Endothelial cell of umbilical vein (primary cell): ENCODE measurements around the gene KRT1. TPM values are rescaled to one million over a fixed set of nuclear protein-coding genes. Genes with fewer than 3 reads are reported as not detected.

Experiments
- BruUV-seq: library from RNA; stranded (reverse); fragments of 400-500 nt; replicated peaks from 2 replicates; lab custom pipeline; 2021; lab: Mats Ljungman, UMichigan
- CTCF ChIA-PET: fragments of 300-600, 350-600 bp; sonication (Branson Sonifier 250); formaldehyde crosslinking; loops from one replicate; lab custom pipeline; 2021; ENCODE audit warnings: antibody characterized with exemption, inconsistent platforms; lab: Charles Lee
- POLR2A ChIA-PET: fragments of 300-600, 350-600 bp; sonication (Branson Sonifier 250); formaldehyde crosslinking; loops from one replicate; lab custom pipeline; 2021; ENCODE audit warnings: antibody characterized with exemption, inconsistent platforms; lab: Charles Lee
- DNase-seq: peaks from one replicate; pipeline ENCODE4 v3.0.0-alpha.2; 2011; ENCODE audit warnings: low read depth, low spot score
- FAIRE-seq: peaks from 2 replicates; lab custom pipeline; 2011; peaks lifted over from hg19 to GRCh38; lab: Jason Lieb, UNC
- H2AFZ ChIP-seq: 2 replicates; pipeline ENCODE4 v1.6.0; 2012; ENCODE audit warnings: low read depth, low read length, control low read depth, inconsistent platforms
- H3K27ac ChIP-seq: 2 replicates; pipeline ENCODE4 v1.5.1; 2011; ENCODE audit warnings: low read depth, mild to moderate bottlenecking, control low read depth, low read length, moderate library complexity; ENCODE audit not compliant: insufficient read depth
- H3K27me3 ChIP-seq, 2 experiments: 2 replicates each; pipeline versions ENCODE4 v1.6.0 to v1.6.1; 2011; ENCODE audit warnings: low read length in 2 of 2, mixed read lengths in 1 of 2; ENCODE audit not compliant: control insufficient read depth in 2 of 2, insufficient read depth in 2 of 2
- H3K36me3 ChIP-seq, 2 experiments: 2 replicates in 1 of 2; 3 replicates in 1 of 2; pipeline ENCODE4 v1.5.1; 2011; ENCODE audit warnings: low read length in 2 of 2, mild to moderate bottlenecking in 1 of 2, moderate library complexity in 1 of 2; ENCODE audit not compliant: control insufficient read depth in 2 of 2, insufficient read depth in 2 of 2; ENCODE audit errors: extremely low read depth in 1 of 2
- H3K4me1 ChIP-seq: 3 replicates; pipeline ENCODE4 v1.5.1; 2011; ENCODE audit warnings: mild to moderate bottlenecking, low read length; ENCODE audit not compliant: control insufficient read depth, insufficient read depth; ENCODE audit errors: extremely low read depth
- H3K4me2 ChIP-seq: 2 replicates; pipeline ENCODE4 v1.6.1; 2011; ENCODE audit warnings: low read length, control low read depth, mixed read lengths; ENCODE audit not compliant: insufficient read depth
- H3K4me3 ChIP-seq, 3 experiments: fragments of 200-600 bp in 1 of 3; sonication (generic), shearing (Covaris generic) in 1 of 3; replicated peaks in 1 of 3; 2 replicates each; pipeline ENCODE4 v1.5.1; 2011 to 2016; ENCODE audit warnings: control low read depth in 3 of 3, low read length in 3 of 3, mild to moderate bottlenecking in 2 of 3, inconsistent platforms in 1 of 3, low read depth in 1 of 3, moderate library complexity in 1 of 3; ENCODE audit not compliant: insufficient read depth in 1 of 3
- H3K79me2 ChIP-seq: 2 replicates; pipeline ENCODE4 v1.6.0; 2012; ENCODE audit warnings: low read length, inconsistent platforms; ENCODE audit not compliant: control insufficient read depth, insufficient read depth
- H3K9ac ChIP-seq: replicated peaks from 2 replicates; pipeline ENCODE3; 2011; ENCODE audit warnings: low read length, control low read depth; ENCODE audit not compliant: insufficient read depth; ENCODE audit errors: extremely low read depth
- H3K9me1 ChIP-seq: replicated peaks from 3 replicates; pipeline ENCODE4 v1.6.0; 2011; ENCODE audit warnings: mild to moderate bottlenecking, low read length; ENCODE audit not compliant: control insufficient read depth, insufficient read depth; ENCODE audit errors: extremely low read depth
- H3K9me3 ChIP-seq: replicated peaks from 2 replicates; pipeline ENCODE4 v1.5.1; 2012; ENCODE audit warnings: low read length, inconsistent platforms; ENCODE audit not compliant: control insufficient read depth, insufficient read depth
- H4K20me1 ChIP-seq: replicated peaks from 2 replicates; pipeline ENCODE3; 2011; ENCODE audit warnings: mild to moderate bottlenecking, low read length; ENCODE audit not compliant: control insufficient read depth, insufficient read depth; ENCODE audit errors: extremely low read depth
- EZH2 ChIP-seq: IDR thresholded peaks from 2 replicates; pipeline ENCODE4 v1.6.1; 2012; ENCODE audit warnings: borderline replicate concordance, low read depth, mild to moderate bottlenecking, moderate library complexity, low read length, inconsistent platforms; ENCODE audit not compliant: severe bottlenecking
- FOS ChIP-seq: IDR thresholded peaks from 2 replicates; pipeline ENCODE4 v1.6.1; 2011; ENCODE audit warnings: mild to moderate bottlenecking, low read length, moderate library complexity, borderline replicate concordance; ENCODE audit not compliant: insufficient read depth
- GATA2 ChIP-seq: IDR thresholded peaks from 2 replicates; pipeline ENCODE4 v1.7.0; 2011; ENCODE audit warnings: low read depth, mild to moderate bottlenecking, moderate library complexity, mixed read lengths, low read length; ENCODE audit not compliant: insufficient read length, insufficient read depth
- JUN ChIP-seq: IDR thresholded peaks from 2 replicates; pipeline ENCODE4 v1.6.1; 2011; ENCODE audit warnings: borderline replicate concordance, low read depth; ENCODE audit not compliant: insufficient read length, insufficient read depth
- MYC ChIP-seq: IDR thresholded peaks from one replicate; pipeline ENCODE4 v1.6.1; 2011; ENCODE audit warnings: mild to moderate bottlenecking, low read depth, low read length
- POLR2A ChIP-seq: IDR thresholded peaks from 2 replicates; pipeline ENCODE4 v1.6.1; 2012; ENCODE audit warnings: low read depth, mild to moderate bottlenecking, control low read depth, low read length
- POLR2AphosphoS5 ChIP-seq: IDR thresholded peaks from 2 replicates; pipeline ENCODE4 v1.6.1; 2012; ENCODE audit warnings: low read depth, mild to moderate bottlenecking, control low read depth, low read length, moderate library complexity; ENCODE audit not compliant: insufficient read depth
- dilution Hi-C: fragments of 300-500 bp; cut with MboI; formaldehyde crosslinking; loops from one replicate; pipeline ENCODE4 v1.15.0; 2019; ENCODE audit warnings: low sequenced_read_pairs; ENCODE audit not compliant: extremely low pct_ligation_motif_present
- intact Hi-C: fragments of 100-400 bp; cut with micrococcal nuclease; formaldehyde crosslinking; loops from one replicate; pipeline ENCODE4 v1.10.0; 2022
- polyA plus RNA-seq, 4 experiments: library from polyadenylated mRNA; depleted of rRNA in 3 of 4; stranded (reverse) in 3 of 4; unstranded in 1 of 4; fragments of >200 nt; gene quantifications; 2 replicates each; pipeline versions ENCODE4 v1.2.1 to v1.2.3, GENCODE V29; 2011 to 2012; ENCODE audit warnings: missing spikeins in 1 of 4
- total RNA-seq: library from RNA; stranded (reverse); gene quantifications from 2 replicates; pipeline ENCODE4 v1.2.3, GENCODE V29; 2021
- TF ChIP-seq, protein P1 (sequence below), 2 donors: IDR thresholded peaks; 1 replicate in 1 of 2; 2 replicates in 1 of 2; pipeline ENCODE4 v1.5.1; 2011; ENCODE audit warnings: low read length in 2 of 2, mild to moderate bottlenecking in 2 of 2, moderate library complexity in 2 of 2, control low read depth in 1 of 2, inconsistent platforms in 1 of 2, low read depth in 1 of 2; ENCODE audit not compliant: insufficient read depth in 1 of 2; ENCODE audit errors: extremely low read depth in 1 of 2
- TF ChIP-seq, protein P2 (sequence below): IDR thresholded peaks from 2 replicates; pipeline ENCODE4 v1.6.1; 2011; ENCODE audit not compliant: insufficient read depth, insufficient read length

Gene KRT1
- total and polyA plus RNA-seq, 2 donors (not counting 3 experiments of a cell fraction or from before 2014, with no cell fraction given): not detected

DNA sequence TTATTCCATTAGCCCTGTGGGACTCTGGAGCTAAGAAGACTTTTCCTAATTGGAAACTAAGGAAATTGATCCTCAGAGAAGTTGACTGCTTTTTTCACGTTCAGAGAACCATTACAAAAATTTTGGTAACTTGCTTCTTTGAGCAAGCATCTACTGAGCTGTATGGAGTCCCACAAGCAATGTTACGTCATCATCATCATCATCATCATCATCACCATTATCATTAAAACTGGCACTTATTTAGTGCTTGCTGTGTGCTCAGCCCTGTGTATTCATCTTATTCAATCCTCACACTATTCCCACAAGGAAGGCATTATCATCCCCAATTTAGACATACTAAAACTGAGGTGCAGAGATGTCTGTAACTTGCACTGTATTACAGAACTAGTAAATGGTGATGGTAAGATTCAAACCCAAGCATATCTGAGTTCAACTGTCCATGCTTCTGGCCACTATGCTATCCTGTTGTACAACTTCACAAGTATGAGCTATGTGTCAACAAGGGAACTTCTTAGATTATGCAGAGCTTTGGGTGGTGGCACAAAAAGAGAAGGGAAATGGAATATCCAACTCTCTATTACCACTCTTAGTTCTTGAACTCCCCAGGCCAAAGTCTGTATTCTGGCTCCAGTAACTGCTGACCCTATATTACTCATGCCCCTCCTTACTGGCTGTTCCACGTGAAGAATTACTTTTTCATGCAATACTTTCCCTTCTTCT, 6.3 kb downstream of the KRT1 start:
- POLR2A ChIA-PET: no interaction called here

More for the DNA sequence above, 6.3 kb downstream of the KRT1 start:
- Histone ChIP-seq H3K79me2 (no peaks in the 10 kb centered on the region), H4K20me1 (no peaks in the 10 kb centered on the region), H3K4me3 (no peak overlapping the region), H3K9me3 (no peaks in the 10 kb centered on the region), H3K4me2 (no peak overlapping the region), H3K9ac (no peak overlapping the region), H3K27ac (no peak overlapping the region), H3K27me3 (peaks cover 0 to 3% of the 10 kb centered on the region in 2 experiments), H2AFZ (no peak overlapping the region), H3K9me1 (no peaks in the 10 kb centered on the region), H3K36me3 (no peaks in the 10 kb centered on the region), H3K4me1 (no peaks in the 10 kb centered on the region)
- intact Hi-C loops (no loop called here), dilution Hi-C loops (no loop called here)
- TF ChIP-seq, protein P1, sequence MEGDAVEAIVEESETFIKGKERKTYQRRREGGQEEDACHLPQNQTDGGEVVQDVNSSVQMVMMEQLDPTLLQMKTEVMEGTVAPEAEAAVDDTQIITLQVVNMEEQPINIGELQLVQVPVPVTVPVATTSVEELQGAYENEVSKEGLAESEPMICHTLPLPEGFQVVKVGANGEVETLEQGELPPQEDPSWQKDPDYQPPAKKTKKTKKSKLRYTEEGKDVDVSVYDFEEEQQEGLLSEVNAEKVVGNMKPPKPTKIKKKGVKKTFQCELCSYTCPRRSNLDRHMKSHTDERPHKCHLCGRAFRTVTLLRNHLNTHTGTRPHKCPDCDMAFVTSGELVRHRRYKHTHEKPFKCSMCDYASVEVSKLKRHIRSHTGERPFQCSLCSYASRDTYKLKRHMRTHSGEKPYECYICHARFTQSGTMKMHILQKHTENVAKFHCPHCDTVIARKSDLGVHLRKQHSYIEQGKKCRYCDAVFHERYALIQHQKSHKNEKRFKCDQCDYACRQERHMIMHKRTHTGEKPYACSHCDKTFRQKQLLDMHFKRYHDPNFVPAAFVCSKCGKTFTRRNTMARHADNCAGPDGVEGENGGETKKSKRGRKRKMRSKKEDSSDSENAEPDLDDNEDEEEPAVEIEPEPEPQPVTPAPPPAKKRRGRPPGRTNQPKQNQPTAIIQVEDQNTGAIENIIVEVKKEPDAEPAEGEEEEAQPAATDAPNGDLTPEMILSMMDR (IDR thresholded peaks at IDR 0.05; ENCODE audit: extremely low read depth in 1 of 2, insufficient read depth in 1 of 2, low read depth in 1 of 2, low read length in 2 of 2): no peak
- TF ChIP-seq POLR2A (no peak), GATA2 (no peak), JUN (no peak), EZH2 (no peak), FOS (no peak), MYC (no peak), POLR2AphosphoS5 (no peak)
- TF ChIP-seq, protein P2, sequence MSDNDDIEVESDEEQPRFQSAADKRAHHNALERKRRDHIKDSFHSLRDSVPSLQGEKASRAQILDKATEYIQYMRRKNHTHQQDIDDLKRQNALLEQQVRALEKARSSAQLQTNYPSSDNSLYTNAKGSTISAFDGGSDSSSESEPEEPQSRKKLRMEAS: no peak
- DNase-seq (no peak), FAIRE-seq (no peak)
- no TSS peak for BruUV-seq
- CTCF ChIA-PET: interaction anchor here (1.9 kb wide), 1 partner anchor 192 kb away, joined by 4 read pairs; no protein-coding TSS in a partner anchor
